ENCODE measurements around the gene SVIL.
A peak's percentile ranks its signal among the peaks of the same experiment; 100 is the strongest.

SVIL gene

DNA sequence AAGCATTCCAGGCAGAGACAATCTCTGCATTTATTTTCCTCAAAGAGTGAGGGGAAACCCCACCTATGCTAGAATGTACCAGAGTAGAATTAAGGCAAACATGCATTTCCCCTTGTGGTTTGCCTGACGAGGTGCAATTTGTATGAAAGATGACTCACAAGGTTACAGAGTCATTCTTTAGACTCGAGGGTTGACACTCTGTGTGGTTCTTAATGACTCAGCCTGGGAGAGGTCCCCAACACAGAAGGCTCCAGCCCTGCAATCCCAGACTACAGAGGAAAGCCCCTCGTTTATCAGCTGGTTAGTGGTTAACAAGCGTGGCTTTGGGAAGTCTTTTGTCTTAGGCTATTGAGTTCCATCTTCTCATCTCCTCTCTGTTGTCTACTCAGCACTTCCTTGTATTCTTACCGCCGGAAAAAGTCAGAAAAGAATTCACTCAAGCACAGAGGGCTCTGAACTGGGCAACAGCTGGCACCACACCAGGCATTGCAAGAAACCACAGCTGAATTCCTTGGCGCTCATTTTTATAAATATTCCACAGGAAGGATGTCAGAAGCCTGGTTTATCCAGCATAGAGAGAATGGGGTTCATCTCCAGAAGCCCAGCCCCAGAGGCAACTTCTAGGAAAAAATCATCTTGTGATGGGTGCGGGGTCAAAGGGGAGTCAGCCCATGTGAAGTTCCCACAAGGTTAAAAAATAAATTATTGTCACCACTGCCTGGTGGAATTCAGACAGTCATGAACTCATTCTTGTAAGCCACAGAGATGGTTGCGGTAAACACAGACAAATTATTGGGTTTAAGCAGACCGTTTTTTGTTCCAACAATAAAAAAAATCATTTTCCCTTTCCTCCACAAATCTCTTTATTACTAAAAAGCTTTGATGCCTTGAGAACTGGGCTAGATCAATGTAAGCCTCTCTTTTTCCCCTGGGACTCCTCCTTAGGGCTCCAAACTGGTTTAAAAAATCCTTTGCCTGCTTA is 24.5 kb upstream of the SVIL start:
- Histone ChIP-seq H3K4me3 (peak overlapping the region; percentile 41), H3K27ac (peak overlapping the region; percentile 76 to 78)
- TF ChIP-seq, protein P1, sequence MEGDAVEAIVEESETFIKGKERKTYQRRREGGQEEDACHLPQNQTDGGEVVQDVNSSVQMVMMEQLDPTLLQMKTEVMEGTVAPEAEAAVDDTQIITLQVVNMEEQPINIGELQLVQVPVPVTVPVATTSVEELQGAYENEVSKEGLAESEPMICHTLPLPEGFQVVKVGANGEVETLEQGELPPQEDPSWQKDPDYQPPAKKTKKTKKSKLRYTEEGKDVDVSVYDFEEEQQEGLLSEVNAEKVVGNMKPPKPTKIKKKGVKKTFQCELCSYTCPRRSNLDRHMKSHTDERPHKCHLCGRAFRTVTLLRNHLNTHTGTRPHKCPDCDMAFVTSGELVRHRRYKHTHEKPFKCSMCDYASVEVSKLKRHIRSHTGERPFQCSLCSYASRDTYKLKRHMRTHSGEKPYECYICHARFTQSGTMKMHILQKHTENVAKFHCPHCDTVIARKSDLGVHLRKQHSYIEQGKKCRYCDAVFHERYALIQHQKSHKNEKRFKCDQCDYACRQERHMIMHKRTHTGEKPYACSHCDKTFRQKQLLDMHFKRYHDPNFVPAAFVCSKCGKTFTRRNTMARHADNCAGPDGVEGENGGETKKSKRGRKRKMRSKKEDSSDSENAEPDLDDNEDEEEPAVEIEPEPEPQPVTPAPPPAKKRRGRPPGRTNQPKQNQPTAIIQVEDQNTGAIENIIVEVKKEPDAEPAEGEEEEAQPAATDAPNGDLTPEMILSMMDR (IDR thresholded peaks at IDR 0.05), result peak; percentile 22
- DNase-seq (ENCODE audit: low spot score), result no peak

DNA sequence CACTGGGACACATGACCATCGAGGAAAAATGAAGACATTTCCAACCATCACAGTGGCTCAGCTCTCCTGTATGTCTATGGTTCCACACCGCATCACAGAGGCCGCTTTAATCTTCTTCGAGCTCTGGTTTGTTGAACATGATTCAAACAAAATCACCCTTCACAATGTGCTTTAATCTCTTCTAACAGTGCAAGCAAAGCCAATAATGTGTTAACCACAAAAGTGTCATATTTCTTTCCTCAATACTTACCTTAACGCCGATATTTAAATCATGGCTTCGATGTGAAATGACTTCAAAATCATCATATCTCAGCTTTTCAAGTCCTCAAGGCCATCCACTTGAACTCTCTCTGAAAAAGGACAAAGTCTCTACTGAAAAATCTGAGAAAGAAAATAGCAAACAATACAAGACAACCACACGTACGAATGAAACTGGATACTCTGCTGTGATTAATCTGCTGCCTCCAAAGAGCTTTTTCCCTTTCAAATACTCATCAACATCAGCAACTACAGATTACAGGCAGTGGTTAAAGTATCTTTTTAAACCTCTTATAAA is 23.0 kb upstream of the SVIL start:
- Histone ChIP-seq H3K27ac (peak overlapping the region in 1 of 2 donors; percentile 78), H3K4me3 (no peak overlapping the region)
- TF ChIP-seq, protein P1 (IDR thresholded peaks at IDR 0.05), result no peak
- no peak for DNase-seq (ENCODE audit: low spot score)

DNA sequence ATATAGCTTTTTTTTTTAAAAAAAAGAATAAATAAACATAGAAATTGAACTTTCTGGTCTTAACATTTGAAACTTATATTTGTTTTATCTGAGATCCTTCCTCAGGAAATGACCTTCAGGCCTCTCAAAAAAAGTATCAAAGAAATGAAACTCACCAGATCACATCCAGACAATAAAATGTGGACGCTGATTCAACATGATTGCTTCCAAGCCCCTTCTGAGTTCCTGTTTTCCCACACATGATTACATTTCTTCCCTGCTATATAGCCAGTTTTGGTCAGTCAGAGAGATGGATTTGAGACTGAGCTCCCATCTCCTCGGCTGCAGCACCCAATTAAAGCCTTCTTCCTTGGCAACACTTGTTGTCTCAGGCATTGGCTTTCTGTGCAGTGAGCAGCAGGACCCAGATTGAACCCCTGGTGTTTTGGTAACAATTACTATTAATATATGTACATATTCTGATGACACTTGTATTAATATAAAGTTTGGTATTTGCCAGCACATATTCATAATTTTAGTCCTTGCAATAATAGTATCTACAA is 21.8 kb upstream of the SVIL start:
- DNase-seq (ENCODE audit: low spot score), result no peak
- Histone ChIP-seq H3K27ac (no peak overlapping the region), H3K4me3 (no peak overlapping the region)
- TF ChIP-seq, protein P1 (IDR thresholded peaks at IDR 0.05), result no peak

DNA sequence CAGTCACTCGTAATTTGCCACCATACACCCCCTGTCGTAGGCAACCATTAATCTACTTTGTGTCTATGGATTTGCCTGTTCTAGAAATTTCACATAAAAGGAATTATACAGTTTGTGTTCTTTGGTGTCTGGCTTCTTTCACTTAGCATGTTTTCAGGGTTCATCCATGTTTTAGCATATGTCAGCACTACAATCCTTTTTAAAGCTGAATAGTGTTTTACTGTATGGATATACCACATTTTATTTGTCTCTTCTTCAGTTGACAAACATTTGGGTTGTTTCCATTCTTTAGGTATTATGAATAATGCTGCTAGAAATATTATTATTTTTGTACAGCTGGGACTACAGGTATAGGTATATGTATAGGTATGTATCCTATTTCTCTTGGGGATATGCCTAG is 17.4 kb upstream of the SVIL start:
- TF ChIP-seq, protein P1 (IDR thresholded peaks at IDR 0.05), result no peak
- no peak for DNase-seq (ENCODE audit: low spot score)
- no peak overlapping the region for H3K4me3 ChIP-seq
- no peak overlapping the region for H3K27ac ChIP-seq

DNA sequence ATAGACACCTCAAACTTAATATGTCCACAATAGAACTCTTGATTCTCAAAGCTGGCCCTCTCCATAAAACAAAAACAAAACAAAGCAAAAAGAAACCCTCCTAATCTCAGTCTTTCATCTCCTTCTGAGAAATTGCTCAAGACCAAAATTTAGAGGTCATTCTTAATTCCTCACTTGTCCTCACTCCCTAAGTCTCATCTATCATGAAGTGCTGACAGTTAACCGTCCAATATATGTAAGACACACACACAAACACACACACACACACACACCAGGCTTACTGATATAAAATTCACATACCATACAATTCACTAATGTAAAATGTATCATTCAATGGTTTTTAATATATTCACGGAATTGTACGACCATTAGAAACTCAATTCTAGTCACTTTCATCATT is 17.0 kb upstream of the SVIL start:
- TF ChIP-seq, protein P1 (IDR thresholded peaks at IDR 0.05), result no peak
- H3K27ac ChIP-seq, result no peak overlapping the region
- DNase-seq (ENCODE audit: low spot score), result no peak
- no peak overlapping the region for H3K4me3 ChIP-seq

DNA sequence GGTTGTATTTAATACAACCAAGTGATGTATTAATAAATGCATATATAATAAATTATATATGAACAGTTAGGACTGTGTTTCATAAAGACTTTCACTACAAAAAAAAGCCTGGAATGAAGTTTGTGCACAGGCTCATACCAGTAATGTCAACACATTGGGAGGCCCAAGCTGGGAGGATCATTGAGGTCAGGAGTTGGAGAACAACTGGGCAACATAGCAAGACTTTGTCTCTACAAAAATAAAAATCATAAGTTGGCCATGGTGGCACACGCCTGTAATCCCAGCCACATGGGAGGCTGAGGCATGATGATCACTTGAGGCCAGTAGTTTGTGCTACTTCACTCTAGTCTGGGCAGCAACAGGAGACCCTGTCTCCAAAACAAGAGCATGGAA is 15.8 kb upstream of the SVIL start:
- Histone ChIP-seq H3K27ac (no peak overlapping the region), H3K4me3 (no peak overlapping the region)
- TF ChIP-seq, protein P1 (IDR thresholded peaks at IDR 0.05), result no peak
- DNase-seq (ENCODE audit: low spot score), result no peak

Measured in coronary artery (tissue), 2 donors.